AG20443 (cell line): ENCODE results near the gene RSPH1.
"Not testable (repeated sequence)": the region's sequence is repeated elsewhere in the genome, so short reads cannot be mapped to it uniquely, and the experiment has no call there.

Experiments
- DNase-seq: peaks from one replicate; pipeline ENCODE4 v3.0.0; 2012; ENCODE audit warnings: low spot score, mixed read lengths

Gene RSPH1

DNA sequence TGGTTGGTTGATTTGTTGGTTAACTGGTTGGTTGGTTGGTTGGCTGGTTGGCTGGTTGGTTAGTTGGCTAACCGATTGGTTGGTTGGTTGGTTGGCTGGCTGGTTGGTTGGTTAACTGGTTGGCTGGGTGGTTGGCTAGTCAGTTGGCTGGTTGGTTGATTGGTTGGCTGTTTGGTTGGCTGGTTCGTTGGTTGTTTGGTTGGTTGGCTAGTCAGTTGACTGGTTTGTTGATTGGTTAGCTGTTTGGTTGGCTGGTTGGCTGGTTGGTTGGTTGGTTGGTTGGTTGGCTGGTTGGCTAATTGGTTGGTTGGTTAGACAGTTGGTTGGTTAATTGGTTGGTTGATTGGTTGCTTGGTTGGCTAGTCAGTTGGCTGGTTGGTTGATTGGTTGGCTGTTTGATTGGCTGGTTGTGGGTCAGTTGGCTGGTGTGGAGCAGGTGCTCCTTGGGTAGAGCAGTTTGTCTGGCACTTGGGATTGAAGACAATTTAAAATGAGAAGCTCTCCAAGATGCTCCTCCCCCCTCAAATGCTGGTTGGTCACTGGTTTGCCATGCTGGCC lies 6.9 kb downstream of the RSPH1 start:
- DNase-seq, result no peak

DNA sequence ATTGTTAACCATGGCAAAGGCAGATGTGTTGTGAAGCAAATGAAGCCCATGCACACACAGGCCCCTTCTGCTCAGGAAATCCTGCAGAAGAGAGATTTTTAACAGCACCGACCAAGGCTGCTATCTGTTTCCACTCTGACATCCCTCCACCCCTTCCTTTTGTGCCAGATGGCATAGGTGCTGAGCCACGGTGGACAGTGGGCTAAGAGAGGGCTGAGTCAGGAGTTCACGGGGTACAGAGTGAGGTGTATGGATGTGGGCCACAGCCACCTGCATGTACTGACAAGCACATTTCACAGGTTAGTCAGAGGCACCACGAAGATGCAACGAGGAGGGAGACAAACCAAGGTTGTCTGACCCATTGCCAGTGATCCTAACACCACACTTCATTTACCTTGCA lies 9.5 kb downstream of the RSPH1 start:
- DNase-seq, result no peak

DNA sequence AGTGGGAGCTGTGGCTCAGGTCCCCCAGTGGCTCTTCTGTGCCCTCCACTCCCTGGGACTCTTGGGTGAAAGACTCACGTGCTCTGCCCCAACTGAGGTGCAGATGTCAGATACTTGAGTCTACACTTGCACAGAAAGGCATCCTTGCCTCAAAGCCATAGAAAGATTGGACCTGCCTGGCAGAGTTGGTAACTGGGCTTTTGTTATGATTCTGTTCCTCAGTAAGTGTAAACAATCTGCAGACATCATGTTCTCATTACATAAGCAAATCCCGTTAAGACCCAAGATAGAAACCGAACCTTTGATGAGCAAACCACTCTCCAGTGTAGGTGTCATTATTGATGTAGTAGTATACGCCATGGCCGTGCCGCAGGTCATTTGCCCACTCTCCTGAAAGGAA lies 10.0 kb downstream of the RSPH1 start:
- no peak for DNase-seq

DNA sequence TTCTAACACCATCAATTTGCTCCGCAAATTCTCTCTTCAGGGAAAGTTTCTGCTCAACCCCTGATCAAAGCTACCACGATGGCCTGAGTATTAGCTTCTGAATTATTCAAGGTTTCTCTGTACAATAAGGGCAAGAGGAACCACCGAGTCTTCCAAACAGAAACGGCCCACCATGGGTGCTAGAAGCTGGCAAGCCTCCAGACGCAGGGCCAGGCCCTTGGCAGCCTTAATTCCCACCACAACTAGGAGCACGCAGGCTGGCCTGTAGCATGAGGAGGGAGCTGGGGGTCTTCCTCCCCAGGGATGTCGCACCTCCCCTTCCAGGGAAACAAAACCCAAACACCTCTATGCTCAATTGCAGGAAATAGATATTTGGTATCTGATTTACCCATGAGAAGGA lies 11.1 kb downstream of the RSPH1 start:
- DNase-seq, result no peak

GRCh38 chr21:42481169-42481568 lies 14.9 kb downstream of the RSPH1 start:
- DNase-seq, result no peak

DNA sequence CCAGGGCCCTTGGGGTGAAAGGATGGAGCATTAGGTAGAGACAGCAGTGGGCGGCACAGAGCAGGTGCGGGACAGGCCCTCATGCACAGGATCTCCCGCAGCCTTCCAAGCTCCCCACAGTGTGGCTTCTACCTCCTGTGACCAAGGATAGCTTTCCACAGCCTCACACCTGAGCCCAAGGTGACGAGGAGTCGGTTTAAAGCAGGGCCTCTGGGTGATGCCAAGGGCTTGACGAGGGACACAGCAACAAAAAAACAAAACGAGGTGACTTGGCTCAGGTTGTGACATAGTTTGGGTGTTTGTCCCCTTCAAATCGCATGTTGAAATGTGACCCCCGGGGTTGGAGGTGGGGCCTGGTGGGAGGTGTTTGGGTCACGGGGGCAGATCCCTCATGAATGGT lies 15.3 kb downstream of the RSPH1 start:
- DNase-seq, result no peak

DNA sequence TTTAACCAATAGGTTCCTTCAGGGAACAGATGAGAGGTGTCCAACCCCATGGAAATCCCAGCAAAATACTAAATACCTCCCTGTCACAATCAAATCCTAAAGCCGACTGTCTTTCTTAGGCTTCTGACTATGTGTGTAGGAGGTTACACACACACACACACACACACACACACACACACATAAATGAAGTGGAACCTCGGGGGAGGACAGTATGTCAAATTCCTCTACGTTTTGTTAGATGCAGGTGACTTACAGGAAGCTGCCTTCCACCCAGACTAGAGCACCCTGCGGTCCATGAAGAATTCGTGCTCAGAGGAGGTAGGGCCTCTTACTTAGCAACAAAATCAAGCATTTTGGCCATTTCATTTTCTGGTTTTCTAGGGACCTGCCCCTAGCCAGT lies 16.4 kb downstream of the RSPH1 start:
- DNase-seq, result no peak

GRCh38 chr21:42478504-42478903 lies 17.5 kb downstream of the RSPH1 start:
- DNase-seq, result no peak

DNA sequence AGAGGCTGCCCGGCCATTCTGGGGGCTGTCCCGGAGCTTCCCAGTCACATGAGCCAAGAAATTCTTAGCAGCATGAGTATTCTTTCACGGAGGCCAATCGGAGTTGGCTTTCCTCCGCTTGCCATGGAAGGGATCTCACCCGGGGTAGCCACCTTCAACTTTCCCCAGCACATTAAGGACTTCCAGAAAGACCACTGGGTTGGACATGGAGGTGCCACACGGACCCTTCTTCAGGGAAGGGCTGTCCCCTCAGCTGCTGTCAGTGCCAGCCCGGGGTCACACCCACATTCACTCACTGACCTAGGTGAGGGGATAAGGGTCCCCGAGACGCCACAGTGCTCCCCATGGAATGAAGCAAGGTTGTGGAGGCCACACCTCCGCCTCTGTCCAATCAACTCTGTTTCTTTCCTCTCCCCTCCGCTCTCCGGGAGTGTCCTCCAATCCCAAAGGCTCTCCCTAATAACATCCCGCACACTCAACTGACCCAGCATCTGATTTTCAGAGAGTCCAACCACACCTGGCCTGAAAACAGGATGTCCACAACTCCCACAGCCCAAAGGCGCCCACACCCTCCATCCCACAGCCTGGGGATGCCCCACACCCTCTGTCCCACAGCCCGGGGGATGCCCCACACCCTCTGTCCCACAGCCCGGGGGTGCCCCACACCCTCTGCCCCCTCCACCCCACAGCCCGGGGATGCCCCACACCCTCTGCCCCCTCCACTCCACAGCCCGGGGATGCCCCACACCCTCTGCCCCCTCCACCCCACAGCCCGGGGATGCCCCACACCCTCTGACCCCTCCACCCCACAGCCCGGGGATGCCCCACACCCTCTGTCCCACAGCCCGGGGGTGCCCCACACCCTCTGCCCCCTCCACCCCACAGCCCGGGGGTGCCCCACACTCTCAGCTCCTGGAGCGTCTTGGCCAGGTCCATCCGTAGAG lies 19.4 kb downstream of the RSPH1 start:
- DNase-seq, result no peak

GRCh38 chr21:42475526-42476387 lies 20.3 kb downstream of the RSPH1 start:
- no peak for DNase-seq

DNA sequence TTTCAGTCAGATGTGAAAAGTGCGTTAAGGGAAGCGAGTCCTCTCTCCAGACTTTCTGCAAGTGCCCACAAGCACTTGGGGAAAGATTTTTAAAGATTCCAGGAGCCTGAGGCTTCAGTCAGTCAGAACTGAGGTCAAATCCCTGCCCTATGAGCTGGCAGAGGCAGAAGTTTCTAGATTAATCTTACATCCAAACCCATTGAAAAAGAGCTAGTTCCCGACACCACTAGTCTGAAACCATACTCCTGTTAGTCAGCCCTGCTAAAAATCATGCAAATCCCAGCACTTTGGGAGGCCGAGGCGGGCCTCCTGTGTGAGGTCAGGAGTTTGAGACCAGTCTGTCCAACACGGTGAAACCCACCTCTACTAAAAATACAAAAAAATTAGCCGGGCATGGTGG lies 21.0 kb downstream of the RSPH1 start:
- DNase-seq, result no peak

GRCh38 chr21:42474043-42474831 lies 21.8 kb downstream of the RSPH1 start:
- DNase-seq, result no peak

DNA sequence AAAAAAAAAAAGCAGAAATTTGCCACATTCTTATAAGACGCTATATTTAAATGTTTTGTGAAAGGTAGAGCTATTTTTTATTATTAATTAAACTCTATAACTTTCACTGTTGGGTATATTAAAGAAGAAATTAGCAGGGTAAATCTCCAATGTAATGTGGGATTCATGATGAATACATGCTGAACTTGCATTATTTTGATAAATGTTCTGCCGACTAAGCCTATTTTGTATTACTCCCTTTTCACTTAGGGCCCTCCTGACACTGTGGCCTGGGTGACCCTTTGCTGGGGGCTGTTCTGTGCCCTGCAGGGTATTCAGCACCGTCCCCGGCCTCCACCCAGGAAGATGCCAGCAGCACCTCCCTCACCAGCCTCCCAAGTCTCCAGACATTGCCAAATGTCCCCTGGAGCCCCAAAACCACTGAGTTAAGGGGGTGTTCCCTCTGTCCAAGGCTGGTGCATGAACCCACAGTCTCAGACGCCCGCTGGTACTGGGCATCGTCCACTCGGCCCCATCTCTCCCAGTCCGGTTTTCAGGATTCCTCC lies 22.5 kb downstream of the RSPH1 start:
- no peak for DNase-seq

- DNase-seq, result no peak
Measured at GRCh38 chr21:42472521-42472920, 23.5 kb downstream of the RSPH1 start.

DNA sequence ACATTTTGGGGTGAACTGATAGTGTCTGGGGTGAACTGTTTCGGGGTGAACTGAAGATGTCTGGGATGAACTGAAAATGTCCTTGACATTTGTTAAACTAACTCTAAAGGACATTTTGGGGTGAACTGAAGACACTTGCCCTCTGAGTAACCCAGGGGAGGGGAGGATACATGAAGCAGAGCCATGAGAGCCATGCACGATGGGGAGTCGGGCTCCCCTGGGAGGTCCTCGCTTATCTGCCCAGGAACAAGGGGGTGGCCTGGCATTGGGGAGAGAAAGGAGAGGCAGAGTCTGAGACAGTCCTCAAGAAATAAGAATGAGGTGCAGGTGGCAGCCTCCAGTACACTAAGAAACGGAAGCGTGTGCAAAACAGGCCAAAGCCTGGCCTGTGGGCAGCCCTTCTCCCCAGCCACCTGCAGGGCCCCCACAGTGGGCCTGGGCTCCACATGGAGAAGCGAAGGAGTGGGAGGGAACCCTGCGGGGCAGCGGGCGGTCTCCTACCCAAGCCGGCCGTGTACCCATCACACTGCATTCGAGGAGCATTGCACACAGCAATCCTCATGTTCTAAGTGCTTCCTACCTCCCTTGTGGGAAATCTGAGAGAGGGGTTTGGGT lies 24.2 kb downstream of the RSPH1 start:
- DNase-seq, result no peak

- no peak for DNase-seq
Measured at GRCh38 chr21:42471206-42471605, 24.8 kb downstream of the RSPH1 start.

- DNase-seq, result not testable (repeated sequence)
Measured at GRCh38 chr21:42469726-42470125, 26.3 kb downstream of the RSPH1 start.

DNA sequence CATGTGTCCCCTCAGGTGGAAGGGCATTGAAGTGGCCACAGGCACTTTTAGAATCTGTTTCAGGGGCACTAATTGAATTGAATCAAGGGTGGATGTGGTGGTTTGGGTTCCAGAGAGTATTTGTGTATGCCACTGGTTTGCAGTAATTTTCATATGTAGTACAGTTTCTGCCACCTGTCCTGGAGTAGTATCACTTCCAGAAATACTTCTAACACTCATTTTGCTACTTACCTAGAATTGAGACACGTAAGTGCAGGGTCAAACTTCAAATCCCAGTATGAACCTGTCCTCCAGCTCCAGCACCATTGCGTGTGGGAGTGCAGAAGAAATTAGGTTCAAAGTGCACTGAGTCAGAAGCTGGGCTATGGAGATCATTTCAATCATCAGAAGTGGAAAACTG lies 26.8 kb downstream of the RSPH1 start:
- no peak for DNase-seq

DNA sequence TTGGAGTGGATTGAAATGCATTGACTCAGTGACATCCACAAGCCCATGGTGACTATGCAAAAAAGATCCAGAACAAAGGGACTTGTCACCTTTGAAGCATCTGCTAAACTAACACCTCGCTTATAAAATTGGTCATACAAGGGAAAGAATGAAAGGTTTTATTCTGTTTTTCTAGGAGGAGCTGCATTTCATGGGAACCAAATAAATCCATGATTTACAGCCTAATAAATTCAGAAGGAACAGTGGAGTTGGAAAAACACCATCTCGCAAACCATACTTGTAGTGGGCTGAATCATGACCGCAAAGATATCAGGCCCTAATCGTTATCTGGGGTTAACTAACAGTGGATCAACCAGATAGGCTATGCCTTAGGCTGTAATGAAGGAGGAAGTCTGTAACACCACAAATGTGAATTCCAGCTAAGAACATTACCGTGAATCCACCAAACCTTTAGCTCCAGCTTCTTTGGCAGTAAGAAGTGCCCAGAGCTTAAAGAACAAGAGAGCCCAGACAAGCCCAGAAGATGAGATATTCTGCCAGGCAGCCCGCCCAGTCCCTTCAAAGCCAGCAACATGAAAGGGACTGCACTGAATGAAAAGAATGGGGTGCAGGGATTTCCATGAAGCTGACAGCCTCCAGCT lies 27.4 kb downstream of the RSPH1 start:
- no peak for DNase-seq

DNA sequence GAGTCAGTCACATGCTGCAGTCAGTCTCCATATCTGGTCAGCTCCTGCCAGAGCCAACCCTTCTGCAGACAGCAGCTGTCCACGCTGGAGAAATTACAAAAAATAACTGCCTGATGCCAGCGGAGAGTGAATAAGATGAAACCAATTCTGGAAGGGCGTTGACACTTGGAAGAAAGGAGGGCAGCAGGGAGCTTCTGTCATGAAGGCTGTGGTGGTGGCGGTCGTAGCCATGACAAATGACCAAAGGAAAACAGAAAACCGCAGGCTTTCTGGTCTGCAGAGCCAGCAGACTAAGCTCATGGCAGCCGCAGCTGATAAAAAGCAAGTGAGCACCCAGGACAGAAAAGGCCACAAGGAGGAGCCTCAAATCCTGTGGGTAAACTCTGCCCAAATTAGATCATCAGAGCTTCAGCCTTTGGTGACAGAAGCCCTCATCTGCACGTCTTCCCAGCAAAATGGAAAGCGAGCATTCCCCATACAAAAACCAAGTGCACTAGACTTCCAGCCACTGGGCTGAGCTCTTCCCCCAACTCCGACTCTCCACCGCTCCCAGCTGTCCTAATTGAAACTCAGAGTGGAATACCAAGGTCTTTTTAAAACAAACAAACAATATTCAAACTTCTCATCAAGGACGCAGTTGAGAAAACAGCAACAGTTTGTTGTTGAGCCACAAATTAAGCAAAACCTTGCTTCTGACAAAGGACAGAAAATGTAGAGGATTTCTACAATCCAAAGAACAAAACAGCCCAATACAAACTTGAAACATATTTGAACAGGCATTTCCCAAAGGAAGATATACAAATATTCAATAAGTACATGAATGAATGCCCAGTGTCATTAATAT lies 28.7 kb downstream of the RSPH1 start:
- no peak for DNase-seq
